ENCODE results near the gene BCL7B.

The BCL7B gene

GRCh38 chr7:73504017-73504416, 53.5 kb downstream of the BCL7B start:
- in situ Hi-C loops (cut with MboI; ENCODE audit: low sequenced_read_pairs): no loop called here

DNA sequence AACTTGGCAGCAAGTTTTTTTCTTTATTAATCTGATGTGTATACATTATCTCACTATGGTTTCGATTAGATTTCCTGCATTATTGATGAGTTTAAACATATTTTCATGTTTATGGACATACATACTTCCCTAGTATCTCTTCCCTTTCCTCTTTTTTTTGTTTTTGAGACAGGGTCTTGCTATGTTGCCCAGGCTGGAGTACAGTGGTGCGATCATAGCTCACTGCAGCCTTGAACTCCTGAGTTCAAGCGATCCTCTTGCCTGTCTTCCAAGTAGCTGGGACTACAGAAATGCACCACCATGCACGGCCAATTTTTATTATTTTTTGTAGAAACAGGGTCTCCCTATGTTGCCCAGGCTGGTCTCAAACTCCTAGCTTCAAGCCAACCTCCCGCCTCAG, 54.3 kb downstream of the BCL7B start:
- in situ Hi-C loops (cut with MboI; ENCODE audit: low sequenced_read_pairs): no loop called here

DNA sequence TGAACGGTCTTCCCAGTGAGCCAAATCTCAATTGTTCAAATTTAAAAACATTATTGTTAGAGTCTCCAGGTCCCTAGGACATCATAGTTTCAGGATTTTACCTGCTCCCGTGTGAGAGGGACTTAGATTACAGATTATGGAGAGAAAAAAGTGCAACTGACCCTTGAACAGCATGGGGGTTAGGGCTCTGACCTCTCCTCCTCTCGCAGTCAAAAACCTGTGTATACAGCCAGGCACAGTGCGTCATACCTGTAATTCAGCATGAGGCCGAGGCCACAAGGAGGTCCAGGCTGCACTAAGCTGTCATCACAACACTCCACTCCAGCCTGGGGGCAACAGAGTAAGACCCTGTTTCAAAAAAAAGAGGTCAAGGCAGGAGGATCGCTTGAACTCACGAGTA, 60.9 kb downstream of the BCL7B start:
- in situ Hi-C loops (cut with MboI; ENCODE audit: low sequenced_read_pairs): loop anchor here (25.0 kb wide), 1 partner anchor 109 kb away; no protein-coding TSS in a partner anchor

GRCh38 chr7:73495507-73495906, 62.0 kb downstream of the BCL7B start:
- in situ Hi-C loops (cut with MboI; ENCODE audit: low sequenced_read_pairs): loop anchor here (25.0 kb wide), 1 partner anchor 108 kb away; no protein-coding TSS in a partner anchor

DNA sequence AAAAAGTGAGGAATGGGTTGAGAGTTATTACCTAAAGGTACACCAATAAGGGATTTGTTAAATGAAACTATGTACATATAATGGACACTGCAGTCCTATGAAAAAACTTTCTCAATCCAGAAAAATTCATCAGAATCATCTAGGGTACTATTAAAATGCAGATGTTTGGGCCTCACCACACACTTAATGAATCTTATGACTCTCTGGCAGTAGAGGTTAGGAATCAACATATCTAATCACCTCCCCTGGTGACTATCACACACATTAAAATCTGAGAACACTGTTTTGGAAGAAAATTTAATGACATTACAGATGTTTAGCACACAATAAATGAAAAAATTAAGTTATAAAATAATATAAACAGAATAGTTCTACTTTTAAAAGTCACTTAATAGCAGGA, 67.5 kb downstream of the BCL7B start:
- in situ Hi-C loops (cut with MboI; ENCODE audit: low sequenced_read_pairs): loop anchor here (25.0 kb wide), 1 partner anchor 103 kb away; no protein-coding TSS in a partner anchor

DNA sequence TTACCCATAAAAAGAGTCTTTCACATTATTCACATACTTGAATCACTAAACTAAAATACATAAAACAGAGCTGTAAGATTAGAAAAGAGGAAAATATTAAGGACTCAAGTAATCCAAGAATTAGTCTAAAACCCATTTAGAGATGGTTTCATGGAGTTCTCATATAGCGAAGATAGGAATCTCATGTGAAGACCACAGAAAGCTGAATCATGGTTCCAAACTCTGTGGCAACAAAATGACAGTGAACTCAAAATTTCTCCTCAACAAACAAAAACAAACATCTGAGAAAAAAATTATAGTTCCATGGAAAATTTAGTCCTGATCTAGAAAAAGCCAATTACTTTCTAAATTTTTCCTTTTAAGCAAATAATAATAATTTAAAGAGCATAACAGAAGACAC, 70.0 kb downstream of the BCL7B start:
- in situ Hi-C loops (cut with MboI; ENCODE audit: low sequenced_read_pairs): loop anchor here (25.0 kb wide), 1 partner anchor 100 kb away; no protein-coding TSS in a partner anchor

Data from HL-60/S4 treated with phorbol 12-myristate 13-acetate at 8.2 ng/mL for 4 days and 3 days (cell line).